Germinal center (tissue), 1 donor: ENCODE results near the gene GM2A.
"Not testable (repeated sequence)": the region's sequence is repeated elsewhere in the genome, so short reads cannot be mapped to it uniquely, and the experiment has no call there.

Source experiments
- DNase-seq: peaks from one replicate; pipeline ENCODE4 v3.0.0; 2012; ENCODE audit warnings: mixed read lengths, low spot score

Gene GM2A

GRCh38 chr5:151227918-151228447 lies 25.0 kb upstream of the GM2A start:
- DNase-seq = no peak

GRCh38 chr5:151228986-151229385 lies 24.0 kb upstream of the GM2A start:
- no peak for DNase-seq

GRCh38 chr5:151230048-151230680 lies 22.8 kb upstream of the GM2A start:
- no peak for DNase-seq

- DNase-seq = no peak
Observed at GRCh38 chr5:151231359-151231758, 21.6 kb upstream of the GM2A start.

- peak; percentile 63 for DNase-seq
Observed at GRCh38 chr5:151233616-151234085, 19.3 kb upstream of the GM2A start.

- DNase-seq = peak; percentile 64
Observed at GRCh38 chr5:151234476-151235238, 18.3 kb upstream of the GM2A start.

- DNase-seq = not testable (repeated sequence)
Observed at GRCh38 chr5:151235239-151235571, 17.8 kb upstream of the GM2A start.

GRCh38 chr5:151236888-151237287 lies 16.1 kb upstream of the GM2A start:
- no peak for DNase-seq

GRCh38 chr5:151237685-151238084 lies 15.3 kb upstream of the GM2A start:
- DNase-seq = no peak

- DNase-seq = peak; percentile 47
Observed at GRCh38 chr5:151238303-151238741, 14.7 kb upstream of the GM2A start.

GRCh38 chr5:151239237-151239861 lies 13.6 kb upstream of the GM2A start:
- peak; percentile 69 for DNase-seq

GRCh38 chr5:151240268-151240835 lies 12.6 kb upstream of the GM2A start:
- not testable (repeated sequence) for DNase-seq

- DNase-seq = no peak
Observed at GRCh38 chr5:151240924-151241635, 11.9 kb upstream of the GM2A start.

- no peak for DNase-seq
Observed at GRCh38 chr5:151243127-151243526, 9.9 kb upstream of the GM2A start.

GRCh38 chr5:151243564-151243963 lies 9.4 kb upstream of the GM2A start:
- no peak for DNase-seq

- DNase-seq = no peak
Observed at GRCh38 chr5:151244206-151244605, 8.8 kb upstream of the GM2A start.

- no peak for DNase-seq
Observed at GRCh38 chr5:151245680-151246219, 7.2 kb upstream of the GM2A start.

- no peak for DNase-seq
Observed at GRCh38 chr5:151248651-151249050, 4.3 kb upstream of the GM2A start.

- DNase-seq = no peak
Observed at GRCh38 chr5:151249281-151249680, 3.7 kb upstream of the GM2A start.

- no peak for DNase-seq
Observed at GRCh38 chr5:151250346-151251000, 2.5 kb upstream of the GM2A start.

- no peak for DNase-seq
Observed at GRCh38 chr5:151251001-151251551, 1.9 kb upstream of the GM2A start.
